ENCODE measurements around the gene KLRK1. TPM values are rescaled to one million over a fixed set of nuclear protein-coding genes. Genes with fewer than 3 reads are reported as not detected.
A peak's percentile ranks its signal among the peaks of the same experiment; 100 is the strongest.
"Not testable (repeated sequence)": the region's sequence is repeated elsewhere in the genome, so short reads cannot be mapped to it uniquely, and the experiment has no call there.

The KLRK1 gene
- total RNA-seq, 2 donors from 2014 or later: 0.59 to 2.8 TPM

DNA sequence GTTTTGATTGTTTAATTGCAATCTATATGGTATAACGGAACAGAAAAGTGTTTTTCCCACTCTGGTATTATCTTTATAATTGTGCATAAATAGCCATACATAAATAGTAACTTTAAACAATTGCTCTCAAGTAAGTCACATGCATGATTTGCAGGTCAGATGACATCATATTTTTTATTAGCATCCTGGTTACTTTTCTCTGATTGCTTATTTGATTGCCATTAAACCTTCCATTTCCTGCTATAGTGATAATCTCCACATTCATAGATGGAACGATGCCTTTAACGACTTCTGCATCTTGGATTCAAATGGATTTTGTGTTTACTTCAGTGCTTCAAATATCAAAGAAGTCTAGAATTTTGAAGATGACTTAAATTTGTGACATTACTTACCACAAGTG lies 3.5 kb upstream of the KLRK1 start:
- H3K27ac ChIP-seq: no peak overlapping the region
- intact Hi-C loops (cut with DNase I): no loop called here
- H3K4me1 ChIP-seq (replicated peaks): peaks cover 4% of the 10 kb centered on the region
- no peak for DNase-seq (ENCODE audit: low spot score)
- TF ChIP-seq, protein P1, sequence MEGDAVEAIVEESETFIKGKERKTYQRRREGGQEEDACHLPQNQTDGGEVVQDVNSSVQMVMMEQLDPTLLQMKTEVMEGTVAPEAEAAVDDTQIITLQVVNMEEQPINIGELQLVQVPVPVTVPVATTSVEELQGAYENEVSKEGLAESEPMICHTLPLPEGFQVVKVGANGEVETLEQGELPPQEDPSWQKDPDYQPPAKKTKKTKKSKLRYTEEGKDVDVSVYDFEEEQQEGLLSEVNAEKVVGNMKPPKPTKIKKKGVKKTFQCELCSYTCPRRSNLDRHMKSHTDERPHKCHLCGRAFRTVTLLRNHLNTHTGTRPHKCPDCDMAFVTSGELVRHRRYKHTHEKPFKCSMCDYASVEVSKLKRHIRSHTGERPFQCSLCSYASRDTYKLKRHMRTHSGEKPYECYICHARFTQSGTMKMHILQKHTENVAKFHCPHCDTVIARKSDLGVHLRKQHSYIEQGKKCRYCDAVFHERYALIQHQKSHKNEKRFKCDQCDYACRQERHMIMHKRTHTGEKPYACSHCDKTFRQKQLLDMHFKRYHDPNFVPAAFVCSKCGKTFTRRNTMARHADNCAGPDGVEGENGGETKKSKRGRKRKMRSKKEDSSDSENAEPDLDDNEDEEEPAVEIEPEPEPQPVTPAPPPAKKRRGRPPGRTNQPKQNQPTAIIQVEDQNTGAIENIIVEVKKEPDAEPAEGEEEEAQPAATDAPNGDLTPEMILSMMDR (IDR thresholded peaks at IDR 0.05): no peak
- TF ChIP-seq POLR2AphosphoS5 (IDR thresholded peaks at IDR 0.05) (no peak), POLR2A (IDR thresholded peaks at IDR 0.05) (no peak)
- no peaks in the 10 kb centered on the region for H3K9me3 ChIP-seq
- WGBS: 26% methylated on average over 3 of the region's 3 CpGs
- no peak overlapping the region for H3K4me3 ChIP-seq
- H3K36me3 ChIP-seq: no peaks in the 10 kb centered on the region
- no peaks in the 10 kb centered on the region for H3K27me3 ChIP-seq (replicated peaks; ENCODE audit: insufficient read depth)

DNA sequence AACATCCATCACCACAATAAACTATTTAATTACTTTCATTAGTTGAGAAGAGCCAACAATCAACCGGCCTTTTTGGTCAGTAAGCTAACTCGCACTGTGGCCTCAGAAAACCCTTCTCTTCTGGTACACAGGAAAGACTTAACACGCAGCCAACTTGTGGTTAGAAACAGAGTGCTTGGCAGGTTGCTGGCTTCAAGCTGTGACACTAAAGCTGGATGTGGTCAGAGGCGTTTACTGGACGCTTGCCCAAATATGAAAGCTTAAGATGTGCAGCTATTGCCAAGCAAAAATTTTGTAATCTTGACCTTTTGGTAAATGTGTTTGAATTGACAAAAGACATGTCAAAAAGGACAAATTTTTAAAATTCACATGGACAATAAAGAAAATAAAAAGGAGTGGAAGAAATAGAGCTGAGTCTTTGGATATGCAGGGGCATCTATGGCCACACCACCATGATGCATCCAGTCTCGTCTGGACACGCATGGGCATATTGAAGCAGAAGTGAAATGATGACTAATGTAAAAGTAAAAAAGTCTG lies 2.6 kb upstream of the KLRK1 start:
- DNase-seq (ENCODE audit: low spot score): peak; percentile 66
- Histone ChIP-seq H3K4me1 (replicated peaks) (peaks cover 4% of the 10 kb centered on the region), H3K27ac (peak overlapping the region; percentile 20 to 38), H3K36me3 (no peaks in the 10 kb centered on the region), H3K4me3 (no peak overlapping the region), H3K27me3 (replicated peaks; ENCODE audit: insufficient read depth) (no peaks in the 10 kb centered on the region), H3K9me3 (no peaks in the 10 kb centered on the region)
- intact Hi-C loops (cut with DNase I): no loop called here
- TF ChIP-seq POLR2AphosphoS5 (IDR thresholded peaks at IDR 0.05): peak; percentile 59
- TF ChIP-seq POLR2A (IDR thresholded peaks at IDR 0.05): no peak
- WGBS: 36% methylated on average over 7 of the region's 7 CpGs

DNA sequence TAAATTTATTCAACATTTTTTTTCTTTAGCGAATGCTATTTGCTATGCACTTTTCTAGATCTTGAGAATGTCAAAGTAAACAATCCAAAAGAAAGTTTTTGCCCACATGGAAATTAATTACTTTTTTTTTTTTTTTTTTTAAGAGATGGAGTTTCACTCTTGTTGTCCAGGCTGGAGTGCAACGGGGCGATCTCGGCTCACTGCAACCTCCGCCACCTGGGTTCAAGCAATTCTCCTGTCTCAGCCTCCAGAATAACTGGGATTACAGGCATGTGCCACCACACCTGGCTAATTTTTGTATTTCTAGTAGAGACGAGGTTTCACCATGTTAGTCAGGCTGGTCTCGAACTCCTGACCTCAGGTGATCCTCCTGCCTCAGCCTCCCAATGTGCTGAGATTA lies 1.1 kb upstream of the KLRK1 start:
- H3K4me1 ChIP-seq (replicated peaks); H3K27me3 ChIP-seq (replicated peaks; ENCODE audit: insufficient read depth); DNase-seq (ENCODE audit: low spot score); H3K9me3 ChIP-seq; intact Hi-C loops (cut with DNase I); H3K27ac ChIP-seq; H3K4me3 ChIP-seq; H3K36me3 ChIP-seq: not testable (repeated sequence)
- WGBS: 94% methylated on average over 7 of the region's 7 CpGs

DNA sequence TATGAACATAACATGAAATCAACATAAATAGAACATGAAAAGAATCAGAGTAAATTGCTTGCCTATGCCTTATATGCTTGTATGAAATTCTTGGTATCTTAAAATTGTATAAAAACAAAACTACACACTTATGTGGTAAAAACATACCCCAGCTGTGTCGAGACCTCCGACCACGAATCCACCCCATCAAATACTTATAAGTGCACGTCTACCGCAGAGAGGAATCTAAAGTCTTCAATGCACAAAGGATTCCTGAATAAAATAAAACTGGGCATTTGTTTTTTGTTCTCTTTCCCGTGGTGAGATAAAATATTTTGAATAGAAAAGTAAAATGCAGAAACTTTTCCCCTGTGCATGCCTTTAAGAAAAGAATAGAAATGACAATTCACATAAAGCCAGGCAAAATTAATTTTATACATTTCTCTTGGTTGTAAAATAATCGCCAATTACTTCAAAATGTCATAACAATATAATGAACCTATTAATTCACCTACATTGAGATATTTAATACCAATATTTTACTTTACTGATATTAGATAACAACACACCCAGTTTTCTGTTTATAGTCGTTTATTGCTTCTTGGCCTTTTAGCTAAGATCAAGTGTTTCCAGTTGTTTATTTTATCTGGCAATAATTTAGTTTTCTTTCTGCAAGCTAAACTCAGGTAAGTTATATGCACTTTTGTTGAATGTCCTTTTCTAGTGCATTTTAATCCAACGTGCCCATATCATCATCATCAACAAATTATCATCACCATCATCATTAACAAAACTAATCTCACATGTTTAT lies 1.0 kb downstream of the KLRK1 start:
- 64% methylated on average over 9 of the region's 9 CpGs for WGBS
- H3K4me3 ChIP-seq: no peak overlapping the region

DNA sequence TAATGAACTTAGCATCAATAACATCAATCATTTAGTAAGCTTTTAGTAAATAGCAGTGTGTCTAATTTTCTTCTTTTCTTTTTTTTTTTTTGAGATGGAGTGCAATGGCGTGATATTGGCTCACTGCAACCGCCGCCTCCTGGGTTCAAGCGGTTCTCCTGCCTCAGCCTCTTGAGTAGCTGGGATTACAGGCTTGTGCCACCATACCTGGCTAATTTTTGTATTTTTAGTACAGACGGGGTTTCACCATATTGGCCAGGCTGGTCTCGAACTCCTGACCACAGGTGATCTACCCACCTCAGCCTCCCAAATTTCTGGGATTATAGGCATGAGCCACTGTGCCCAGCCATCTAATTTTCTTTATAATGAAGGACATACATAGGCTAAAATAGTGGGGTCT lies 2.3 kb downstream of the KLRK1 start:
- intact Hi-C loops (cut with DNase I); DNase-seq (ENCODE audit: low spot score): not testable (repeated sequence)

More for the DNA sequence above, 1.0 kb downstream of the KLRK1 start:
- no peak for DNase-seq (ENCODE audit: low spot score)
- no peaks in the 10 kb centered on the region for H3K27me3 ChIP-seq (replicated peaks; ENCODE audit: insufficient read depth)
- intact Hi-C loops (cut with DNase I): no loop called here
- H3K36me3 ChIP-seq: no peaks in the 10 kb centered on the region
- no peak overlapping the region for H3K27ac ChIP-seq
- no peaks in the 10 kb centered on the region for H3K4me1 ChIP-seq (replicated peaks)
- no peaks in the 10 kb centered on the region for H3K9me3 ChIP-seq
- TF ChIP-seq POLR2A (IDR thresholded peaks at IDR 0.05): no peak
- TF ChIP-seq, protein P1 (IDR thresholded peaks at IDR 0.05): no peak
- TF ChIP-seq POLR2AphosphoS5 (IDR thresholded peaks at IDR 0.05): no peak

DNA sequence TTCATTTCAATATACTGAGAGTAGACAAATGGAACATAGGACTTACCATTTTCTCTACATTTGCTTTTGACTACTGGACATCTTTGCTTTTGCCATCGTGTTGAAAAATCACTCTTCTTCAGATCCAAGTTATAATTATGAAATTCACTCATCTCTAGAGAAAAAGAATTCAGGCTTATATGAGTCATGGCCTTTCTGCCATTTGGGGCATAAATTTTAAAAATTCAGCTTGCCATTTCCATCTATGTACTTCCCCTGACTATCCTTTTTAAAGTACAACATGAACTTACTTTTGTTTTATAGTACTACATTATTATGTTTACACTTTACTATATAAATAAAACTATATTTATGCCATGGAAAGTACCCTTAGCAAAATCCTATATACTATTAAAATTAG lies 3.0 kb downstream of the KLRK1 start:
- 68% methylated on average over 1 of the region's 1 CpG for WGBS
- Histone ChIP-seq H3K9me3 (no peaks in the 10 kb centered on the region), H3K4me3 (no peak overlapping the region), H3K36me3 (no peaks in the 10 kb centered on the region), H3K4me1 (replicated peaks) (no peaks in the 10 kb centered on the region), H3K27ac (no peak overlapping the region), H3K27me3 (replicated peaks; ENCODE audit: insufficient read depth) (no peaks in the 10 kb centered on the region)
- no peak for DNase-seq (ENCODE audit: low spot score)
- TF ChIP-seq, protein P1 (IDR thresholded peaks at IDR 0.05): no peak
- TF ChIP-seq POLR2AphosphoS5 (IDR thresholded peaks at IDR 0.05) (no peak), POLR2A (IDR thresholded peaks at IDR 0.05) (no peak)
- intact Hi-C loops (cut with DNase I): no loop called here

More for the DNA sequence above, 2.3 kb downstream of the KLRK1 start:
- H3K27me3 ChIP-seq (replicated peaks; ENCODE audit: insufficient read depth); H3K4me1 ChIP-seq (replicated peaks); H3K27ac ChIP-seq; H3K4me3 ChIP-seq; H3K36me3 ChIP-seq; H3K9me3 ChIP-seq: not testable (repeated sequence)
- WGBS: 96% methylated on average over 6 of the region's 6 CpGs

Data from prostate gland (tissue), 2 donors.